ENCODE measurements around the gene RNF34. TPM values are rescaled to one million over a fixed set of nuclear protein-coding genes. Genes with fewer than 3 reads are reported as not detected.

Gene RNF34
- total and polyA plus RNA-seq, 2 of the 8 experiments (the other 6 are each of a cell fraction or from before 2014, with no cell fraction given) = 37.9 to 57.6 TPM

DNA sequence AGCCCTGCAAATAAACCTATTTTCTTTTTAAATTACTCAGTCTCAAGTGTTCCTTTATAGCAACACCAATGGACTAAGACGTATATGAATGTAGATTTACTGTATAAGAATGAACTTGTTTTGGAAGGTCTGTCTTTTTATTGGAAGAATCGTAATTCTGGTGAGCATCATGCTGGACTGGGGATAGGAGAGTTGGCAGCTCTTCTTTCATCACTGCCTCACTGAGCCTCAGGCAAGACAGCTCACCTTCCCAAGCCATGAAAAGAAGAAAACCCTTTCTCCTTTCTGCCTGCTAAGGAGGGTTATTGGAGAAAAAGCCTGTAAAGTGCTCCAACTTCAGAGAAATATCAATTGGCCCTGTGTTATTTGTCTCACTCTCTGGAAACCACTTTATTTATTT lies 9.1 kb upstream of the RNF34 start:
- CTCF ChIA-PET (ENCODE audit: partially characterized antibody) = no interaction called here
- WGBS, 2 experiments (ENCODE audit: extremely low coverage in 1 of 2, insufficient coverage in 1 of 2, insufficient read length in 1 of 2, insufficient replicate concordance in 2 of 2, low coverage in 1 of 2, low lambda C conversion rate in 2 of 2, missing lambda C conversion rate in 1 of 2) = 81% methylated on average over 2 of the region's 2 CpGs; no CpG with 5 or more reads in 1 of the 2 experiments

More for the DNA sequence above, 9.1 kb upstream of the RNF34 start:
- Histone ChIP-seq H3K18ac (ENCODE audit: extremely low read depth, low read length) (no peak overlapping the region), H4K5ac (ENCODE audit: insufficient read length, low read depth, low read length) (no peak overlapping the region), H3K9me3 (ENCODE audit: insufficient read depth in 2 of 2, low read depth in 1 of 2, low read length in 1 of 2) (no peaks in the 10 kb centered on the region), H2AK5ac (ENCODE audit: low read depth, low read length) (no peak overlapping the region), H3K4me1 (replicated peaks in 1 of 4; ENCODE audit: control insufficient read depth in 3 of 4, insufficient read depth in 4 of 4, low read length in 3 of 4) (no peaks in the 10 kb centered on the region), H3K79me1 (ENCODE audit: low read depth, low read length) (no peaks in the 10 kb centered on the region), H3K4me3 (ENCODE audit: extremely low read depth in 1 of 4, insufficient read depth in 2 of 4, low read depth in 3 of 4, low read length in 4 of 4) (no peak overlapping the region), H3K14ac (ENCODE audit: insufficient read length) (no peak overlapping the region), H2BK12ac (ENCODE audit: low read depth, low read length) (no peak overlapping the region), H3K4me2 (ENCODE audit: insufficient read depth in 1 of 2, low read depth in 2 of 2, low read length in 2 of 2) (no peak overlapping the region), H3K27me3 (replicated peaks in 1 of 4; ENCODE audit: control insufficient read depth in 3 of 4, extremely low read depth in 1 of 4, insufficient read depth in 3 of 4, low read length in 3 of 4) (no peaks in the 10 kb centered on the region), H4K8ac (ENCODE audit: extremely low read depth, insufficient read depth, low read length) (no peak overlapping the region), H2BK15ac (ENCODE audit: low read length) (no peak overlapping the region), H3K56ac (replicated peaks; ENCODE audit: insufficient read length, low read depth, low read length) (no peak overlapping the region), H3K9ac (replicated peaks in 1 of 4; ENCODE audit: extremely low read depth in 1 of 4, low read depth in 3 of 4, low read length in 3 of 4) (no peak overlapping the region), H3K23ac (ENCODE audit: insufficient read length) (no peak overlapping the region), H3K4ac (replicated peaks; ENCODE audit: insufficient read length, low read depth, low read length) (no peak overlapping the region), H3K79me2 (ENCODE audit: control insufficient read depth in 1 of 2, insufficient read depth in 2 of 2, low read length in 2 of 2) (no peaks in the 10 kb centered on the region), H2BK120ac (replicated peaks; ENCODE audit: low read depth, low read length) (no peak overlapping the region), H4K20me1 (replicated peaks in 1 of 2; ENCODE audit: control insufficient read depth in 1 of 2, insufficient read depth in 2 of 2, low read length in 2 of 2) (no peaks in the 10 kb centered on the region), H3K23me2 (ENCODE audit: low read depth, low read length) (no peaks in the 10 kb centered on the region), H3K36me3 (ENCODE audit: control insufficient read depth in 2 of 4, insufficient read depth in 4 of 4, low read length in 3 of 4) (no peaks in the 10 kb centered on the region), H2BK5ac (ENCODE audit: low read depth, low read length) (no peak overlapping the region), H4K91ac (replicated peaks; ENCODE audit: insufficient read length, low read length) (no peak overlapping the region), H2BK20ac (ENCODE audit: low read length) (no peak overlapping the region), H2AFZ (ENCODE audit: low read length) (no peak overlapping the region), H3K27ac (ENCODE audit: low read depth, low read length) (no peak overlapping the region)
- TF ChIP-seq BCL11A (IDR thresholded peaks at IDR 0.05; ENCODE audit: low read depth in 2 of 2, low read length in 2 of 2) (no peak), RFX5 (IDR thresholded peaks at IDR 0.05; ENCODE audit: borderline replicate concordance, low read depth, low read length) (no peak), SRF (IDR thresholded peaks at IDR 0.05; ENCODE audit: low read depth, low read length) (no peak), EP300 (IDR thresholded peaks at IDR 0.05; ENCODE audit: borderline replicate concordance in 1 of 2, low read depth in 2 of 2, low read length in 2 of 2) (no peak), MAFK (IDR thresholded peaks at IDR 0.05; ENCODE audit: low read depth, low read length) (no peak)
- TF ChIP-seq, protein P1, sequence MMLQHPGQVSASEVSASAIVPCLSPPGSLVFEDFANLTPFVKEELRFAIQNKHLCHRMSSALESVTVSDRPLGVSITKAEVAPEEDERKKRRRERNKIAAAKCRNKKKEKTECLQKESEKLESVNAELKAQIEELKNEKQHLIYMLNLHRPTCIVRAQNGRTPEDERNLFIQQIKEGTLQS (IDR thresholded peaks at IDR 0.05; ENCODE audit: insufficient read depth, low read depth, low read length) = no peak
- TF ChIP-seq, protein P2, sequence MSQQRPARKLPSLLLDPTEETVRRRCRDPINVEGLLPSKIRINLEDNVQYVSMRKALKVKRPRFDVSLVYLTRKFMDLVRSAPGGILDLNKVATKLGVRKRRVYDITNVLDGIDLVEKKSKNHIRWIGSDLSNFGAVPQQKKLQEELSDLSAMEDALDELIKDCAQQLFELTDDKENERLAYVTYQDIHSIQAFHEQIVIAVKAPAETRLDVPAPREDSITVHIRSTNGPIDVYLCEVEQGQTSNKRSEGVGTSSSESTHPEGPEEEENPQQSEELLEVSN (IDR thresholded peaks at IDR 0.05) = no peak
- FAIRE-seq (no peak), DNase-seq (ENCODE audit: low read depth in 1 of 2, low spot score in 2 of 2) (no peak)
- POLR2A ChIA-PET (ENCODE audit: partially characterized antibody) = no interaction called here
